HEK293 (cell line): ENCODE data around the gene EDN1.

Experiments used
- CTCF ChIA-PET: fragments of 350-600 bp; formaldehyde crosslinking; extraction: SDS; loops from one replicate; lab custom pipeline; 2021; ENCODE audit warnings: antibody characterized with exemption; lab: Yijun Ruan, JAX
- POLR2A ChIA-PET: fragments of 300-600 bp; formaldehyde crosslinking; extraction: SDS; loops from one replicate; lab custom pipeline; 2020; ENCODE audit warnings: antibody characterized with exemption, inconsistent platforms; lab: Yijun Ruan, JAX
- H3K27ac ChIP-seq: fragments of 200-500 bp; sonication (Bioruptor generic); 2 replicates; pipeline ENCODE4 v1.5.1; 2014; ENCODE audit warnings: low read depth, low read length, control low read depth, inconsistent platforms; ENCODE audit errors: extremely low read depth
- H3K36me3 ChIP-seq, 2 experiments: fragments of 200-500 bp in 1 of 2; sonication (Bioruptor generic) in 1 of 2; 1 replicate in 1 of 2; 2 replicates in 1 of 2; pipeline ENCODE4 v1.5.1; 2014 to 2017; ENCODE audit warnings: inconsistent platforms in 2 of 2, low read length in 2 of 2; ENCODE audit not compliant: control insufficient read depth in 2 of 2, insufficient read depth in 1 of 2
- H3K4me1 ChIP-seq: fragments of 200-500 bp; sonication (Bioruptor generic); 2 replicates; pipeline ENCODE4 v1.5.1; 2014; ENCODE audit warnings: mild to moderate bottlenecking, low read length, inconsistent platforms; ENCODE audit not compliant: control insufficient read depth, insufficient read depth
- H3K4me3 ChIP-seq: 2 replicates; pipeline ENCODE4 v1.5.1; 2011; ENCODE audit warnings: low read depth, mild to moderate bottlenecking, control low read depth, low read length, moderate library complexity
- H3K9me3 ChIP-seq: fragments of 200-500 bp; sonication (Bioruptor generic); 2 replicates; pipeline ENCODE4 v1.5.1; 2014; ENCODE audit warnings: low read depth, low read length, inconsistent platforms; ENCODE audit not compliant: control insufficient read depth, insufficient read depth
- EGR2 ChIP-seq: fragments of 450-650 bp; formaldehyde crosslinking; IDR thresholded peaks from 2 replicates; pipeline ENCODE4 v1.5.1; 2016; ENCODE audit warnings: low read depth, missing biosample characterization, missing genetic modification characterization
- GFI1B ChIP-seq: fragments of 450-650 bp; formaldehyde crosslinking; IDR thresholded peaks from 2 replicates; pipeline ENCODE4 v1.5.1; 2016; ENCODE audit warnings: missing biosample characterization, missing genetic modification characterization
- GLIS1 ChIP-seq: fragments of 450-650 bp; formaldehyde crosslinking; IDR thresholded peaks from 2 replicates; pipeline ENCODE4 v1.5.1; 2016; ENCODE audit warnings: missing biosample characterization, missing genetic modification characterization
- HOXD13 ChIP-seq: sonication (generic); formaldehyde crosslinking; IDR thresholded peaks from 2 replicates; pipeline ENCODE4 v1.8.0; 2022; ENCODE audit warnings: missing genetic modification reagents, borderline replicate concordance
- RBAK ChIP-seq: fragments of 450-650 bp; formaldehyde crosslinking; IDR thresholded peaks from 2 replicates; pipeline ENCODE4 v1.5.1; 2016; ENCODE audit warnings: missing biosample characterization, missing genetic modification characterization
- SCRT2 ChIP-seq: fragments of 450-650 bp; formaldehyde crosslinking; IDR thresholded peaks from 2 replicates; pipeline ENCODE4 v1.5.1; 2016; ENCODE audit warnings: missing biosample characterization, missing genetic modification characterization
- ZFP3 ChIP-seq: fragments of 450-650 bp; formaldehyde crosslinking; IDR thresholded peaks from 2 replicates; pipeline ENCODE4 v1.5.1; 2016; ENCODE audit warnings: low read depth, missing biosample characterization, missing genetic modification characterization
- ZNF223 ChIP-seq: fragments of 450-650 bp; formaldehyde crosslinking; IDR thresholded peaks from 2 replicates; pipeline ENCODE4 v1.5.1; 2016; ENCODE audit warnings: missing biosample characterization, missing genetic modification characterization
- ZNF391 ChIP-seq: fragments of 450-650 bp; formaldehyde crosslinking; IDR thresholded peaks from 2 replicates; pipeline ENCODE4 v1.5.1; 2016; ENCODE audit warnings: low read depth, missing biosample characterization, missing genetic modification characterization, borderline replicate concordance
- ZNF426 ChIP-seq: fragments of 450-650 bp; formaldehyde crosslinking; IDR thresholded peaks from 2 replicates; pipeline ENCODE4 v1.5.1; 2017; ENCODE audit warnings: missing biosample characterization, missing genetic modification characterization, mild to moderate bottlenecking, inconsistent platforms, moderate library complexity
- ZNF596 ChIP-seq: fragments of 450-650 bp; IDR thresholded peaks from 2 replicates; pipeline ENCODE4 v1.5.0; 2018; ENCODE audit warnings: missing biosample characterization, mild to moderate bottlenecking, missing genetic modification characterization, moderate library complexity
- ZNF621 ChIP-seq: fragments of 450-650 bp; formaldehyde crosslinking; IDR thresholded peaks from 2 replicates; pipeline ENCODE4 v1.5.1; 2017; ENCODE audit warnings: missing biosample characterization, missing genetic modification characterization
- ZNF623 ChIP-seq: fragments of 450-650 bp; formaldehyde crosslinking; IDR thresholded peaks from 2 replicates; pipeline ENCODE4 v1.5.1; 2016; ENCODE audit warnings: missing biosample characterization, missing genetic modification characterization
- ZNF785 ChIP-seq: fragments of 450-650 bp; formaldehyde crosslinking; IDR thresholded peaks from 2 replicates; pipeline ENCODE4 v1.5.1; 2016; ENCODE audit warnings: missing biosample characterization, missing genetic modification characterization
- TF ChIP-seq, protein P1 (sequence below): fragments of 450-650 bp; formaldehyde crosslinking; IDR thresholded peaks from 2 replicates; pipeline ENCODE4 v1.5.1; 2017; ENCODE audit warnings: missing biosample characterization, missing genetic modification characterization

Gene EDN1

DNA sequence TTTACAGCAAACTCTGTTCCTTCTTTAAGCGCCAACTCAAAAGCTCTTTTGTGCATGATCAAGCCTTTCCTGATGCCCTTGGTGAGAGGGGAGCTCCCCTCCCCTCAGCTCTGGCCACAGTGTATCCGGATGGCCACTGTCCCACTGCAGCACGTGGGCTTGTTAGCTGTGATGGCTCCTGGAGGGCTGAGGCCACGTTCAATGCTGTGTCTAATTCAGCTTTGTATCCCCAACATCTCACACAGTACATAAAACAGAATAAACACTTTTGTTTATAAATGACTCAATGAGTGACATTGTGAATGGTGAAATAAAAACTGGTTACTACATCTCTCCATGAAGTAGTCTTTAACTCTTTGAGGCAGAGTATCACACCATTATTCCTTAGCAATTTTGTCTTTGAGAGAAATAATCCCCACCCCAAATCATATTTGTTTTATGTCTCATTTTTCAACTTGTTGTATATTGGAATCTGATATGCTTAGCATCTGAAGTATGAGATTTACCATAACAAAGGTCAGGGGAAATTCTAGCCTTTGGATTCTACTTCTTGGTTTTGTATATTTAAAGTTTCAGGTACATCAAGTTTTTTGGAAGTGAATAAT is 44.5 kb downstream of the EDN1 start:
- Histone ChIP-seq H3K4me3 (no peak overlapping the region), H3K27ac (no peak overlapping the region), H3K4me1 (peaks cover 6% of the 10 kb centered on the region), H3K9me3 (no peaks in the 10 kb centered on the region), H3K36me3 (no peaks in the 10 kb centered on the region)
- CTCF ChIA-PET: interaction anchor here (0.8 to 1.4 kb wide), 2 partner anchors 45 to 679 kb away, joined by 3 to 4 read pairs; no protein-coding TSS in a partner anchor
- POLR2A ChIA-PET: no interaction called here
- TF ChIP-seq ZNF623 (tag by site-specific recombination) (no peak), ZFP3 (tag by site-specific recombination) (no peak)

DNA sequence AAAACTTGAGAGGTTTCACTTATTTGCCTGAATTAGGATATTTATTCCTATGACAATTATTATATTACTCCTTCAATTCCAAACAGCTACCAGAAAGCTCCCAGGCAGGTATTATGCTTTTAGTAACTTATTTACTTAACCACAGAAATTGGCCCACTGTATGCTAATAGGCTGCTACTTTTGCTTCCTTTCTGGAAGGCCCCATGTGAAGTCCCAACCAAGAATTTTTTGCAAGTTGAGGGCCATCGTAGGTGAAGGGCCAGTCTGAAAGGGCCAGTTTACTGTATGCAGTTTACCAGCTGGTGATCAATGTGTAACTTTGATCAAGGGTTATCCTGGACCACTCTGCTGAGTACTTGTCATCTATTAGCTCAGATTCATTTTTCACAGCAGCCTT is 45.0 kb downstream of the EDN1 start:
- Histone ChIP-seq H3K36me3 (no peaks in the 10 kb centered on the region), H3K27ac (no peak overlapping the region), H3K4me3 (no peak overlapping the region), H3K4me1 (peaks cover 6% of the 10 kb centered on the region), H3K9me3 (no peaks in the 10 kb centered on the region)
- ChIA-PET POLR2A (no interaction called here), CTCF (interaction anchor here (0.8 to 1.4 kb wide), 3 partner anchors 45 to 679 kb away, joined by 3 to 4 read pairs (median 3); no protein-coding TSS in a partner anchor)
- TF ChIP-seq ZNF426 (tag by site-specific recombination) (no peak), ZNF223 (tag by site-specific recombination) (no peak), GLIS1 (no peak), EGR2 (tag by site-specific recombination) (no peak), ZNF621 (no peak), GFI1B (tag by site-specific recombination) (no peak), ZNF785 (tag by site-specific recombination) (no peak)
- TF ChIP-seq, protein P1, sequence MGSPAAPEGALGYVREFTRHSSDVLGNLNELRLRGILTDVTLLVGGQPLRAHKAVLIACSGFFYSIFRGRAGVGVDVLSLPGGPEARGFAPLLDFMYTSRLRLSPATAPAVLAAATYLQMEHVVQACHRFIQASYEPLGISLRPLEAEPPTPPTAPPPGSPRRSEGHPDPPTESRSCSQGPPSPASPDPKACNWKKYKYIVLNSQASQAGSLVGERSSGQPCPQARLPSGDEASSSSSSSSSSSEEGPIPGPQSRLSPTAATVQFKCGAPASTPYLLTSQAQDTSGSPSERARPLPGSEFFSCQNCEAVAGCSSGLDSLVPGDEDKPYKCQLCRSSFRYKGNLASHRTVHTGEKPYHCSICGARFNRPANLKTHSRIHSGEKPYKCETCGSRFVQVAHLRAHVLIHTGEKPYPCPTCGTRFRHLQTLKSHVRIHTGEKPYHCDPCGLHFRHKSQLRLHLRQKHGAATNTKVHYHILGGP (tag by site-specific recombination): no peak
- TF ChIP-seq, all 188 proteins: peak for 0

DNA sequence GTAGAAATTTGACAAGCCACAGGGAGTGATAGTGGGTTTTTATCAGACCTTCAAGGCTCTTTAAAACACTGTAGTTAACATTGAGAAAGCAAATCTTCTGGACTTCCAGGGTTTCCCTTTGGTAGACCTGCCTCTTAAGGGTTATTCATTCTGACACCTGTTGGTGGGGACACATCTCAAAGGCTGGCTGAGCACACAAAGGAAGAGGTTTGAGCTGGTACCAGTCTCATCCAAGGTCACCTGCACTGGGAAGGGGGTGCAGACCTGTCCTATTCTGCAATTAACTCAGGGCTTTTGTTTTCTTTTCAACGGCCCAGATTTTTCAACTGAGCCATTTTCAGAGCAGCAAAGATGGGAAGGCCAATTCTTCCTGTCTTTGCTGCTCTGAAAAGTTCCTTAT is 45.6 kb downstream of the EDN1 start:
- ChIA-PET POLR2A (no interaction called here), CTCF (interaction anchor here (1.0 to 1.4 kb wide), 2 partner anchors 46 to 278 kb away, joined by 3 read pairs; no protein-coding TSS in a partner anchor)
- H3K4me1 ChIP-seq: peaks cover 6% of the 10 kb centered on the region
- H3K9me3 ChIP-seq: no peaks in the 10 kb centered on the region
- TF ChIP-seq RBAK (tag by site-specific recombination): no peak
- peak; percentile 46; the same call in 1 of the 2 replicates for TF ChIP-seq SCRT2
- TF ChIP-seq, all 188 proteins: peak for 1
- Histone ChIP-seq H3K27ac (no peak overlapping the region), H3K36me3 (no peaks in the 10 kb centered on the region), H3K4me3 (no peak overlapping the region)

DNA sequence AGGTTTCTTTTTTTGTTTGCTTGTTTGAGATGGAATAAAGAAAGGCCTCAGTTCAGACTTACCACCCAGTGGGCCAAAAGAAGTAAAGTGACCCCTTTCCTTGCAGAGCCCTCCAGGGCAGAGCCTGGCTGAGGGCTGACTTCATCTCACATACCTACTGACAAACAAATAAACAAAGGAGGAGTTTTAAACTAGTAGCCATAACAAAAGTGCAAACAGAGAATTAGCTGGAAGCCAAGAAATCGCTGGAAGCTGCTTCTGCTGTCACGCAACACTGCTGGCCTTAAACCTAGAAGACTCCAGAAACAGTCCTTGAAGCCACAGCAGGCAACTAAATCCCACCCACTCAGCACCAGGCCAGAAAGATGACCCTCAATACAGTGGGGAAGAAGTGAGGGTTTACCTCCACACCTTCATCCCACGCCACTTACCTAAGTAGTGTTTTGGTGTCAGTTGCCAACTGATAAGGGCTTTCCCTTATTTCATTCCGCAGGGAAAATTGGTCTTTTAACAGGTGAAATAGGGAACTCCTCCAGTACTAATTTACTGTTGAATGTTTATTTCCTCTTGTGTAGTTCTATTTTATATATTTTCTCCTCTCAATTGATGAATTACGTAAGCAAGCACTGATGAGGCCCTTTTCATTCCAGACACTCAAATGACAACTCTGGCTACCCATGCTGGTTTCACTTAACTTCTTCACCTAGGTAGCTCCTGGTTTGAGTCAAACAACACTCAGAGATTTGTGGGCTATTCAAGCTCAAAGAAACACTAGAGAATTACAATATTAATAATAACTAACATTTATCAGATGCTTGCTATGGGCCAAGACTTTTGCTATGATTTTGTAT is 46.2 kb downstream of the EDN1 start:
- no peak overlapping the region for H3K27ac ChIP-seq
- no peak for TF ChIP-seq ZNF391
- TF ChIP-seq HOXD13: no peak
- no peak for TF ChIP-seq ZNF596 (tag by site-specific recombination)
- no peaks in the 10 kb centered on the region for H3K36me3 ChIP-seq
- H3K9me3 ChIP-seq: no peaks in the 10 kb centered on the region
- H3K4me3 ChIP-seq: no peak overlapping the region
- ChIA-PET CTCF (interaction anchor here (1.0 to 1.4 kb wide), 3 partner anchors 12 to 278 kb away, joined by 3 to 4 read pairs (median 3); no protein-coding TSS in a partner anchor), POLR2A (no interaction called here)
- peaks cover 6% of the 10 kb centered on the region for H3K4me1 ChIP-seq
